NK-92 (cell line): Measurements from ENCODE around the gene TCEAL1.
"Not testable (repeated sequence)": the region's sequence is repeated elsewhere in the genome, so short reads cannot be mapped to it uniquely, and the experiment has no call there.

Experiments
- DNase-seq: peaks from one replicate; lab custom pipeline; 2025; ENCODE audit not compliant: unreplicated experiment; lab: John Stamatoyannopoulos, UW

Gene TCEAL1

GRCh38 chrX:103631145-103631544 is 2.4 kb downstream of the TCEAL1 start:
- no peak for DNase-seq

DNA sequence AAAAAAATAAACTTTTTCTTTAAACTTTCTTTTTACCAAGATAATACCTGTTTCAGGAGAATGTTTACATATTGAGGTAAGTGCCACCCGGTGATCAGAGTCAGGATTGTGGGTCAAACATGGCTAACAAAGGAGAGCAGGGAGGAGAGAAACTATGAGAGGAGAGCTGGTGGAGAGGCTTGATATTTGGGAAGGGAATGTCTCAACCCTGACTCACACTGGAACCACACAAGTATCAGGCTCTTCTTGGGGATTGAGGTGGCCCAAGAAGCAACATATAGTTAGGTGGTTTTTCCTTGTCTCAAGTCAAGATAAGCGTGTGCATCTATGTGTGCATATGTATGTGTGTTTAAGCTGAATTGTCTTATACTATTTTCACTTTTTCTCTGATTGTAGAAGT is 6.7 kb downstream of the TCEAL1 start:
- no peak for DNase-seq

GRCh38 chrX:103637604-103638338 is 9.0 kb downstream of the TCEAL1 start:
- no peak for DNase-seq

GRCh38 chrX:103638479-103639346 is 9.9 kb downstream of the TCEAL1 start:
- DNase-seq: not testable (repeated sequence)

DNA sequence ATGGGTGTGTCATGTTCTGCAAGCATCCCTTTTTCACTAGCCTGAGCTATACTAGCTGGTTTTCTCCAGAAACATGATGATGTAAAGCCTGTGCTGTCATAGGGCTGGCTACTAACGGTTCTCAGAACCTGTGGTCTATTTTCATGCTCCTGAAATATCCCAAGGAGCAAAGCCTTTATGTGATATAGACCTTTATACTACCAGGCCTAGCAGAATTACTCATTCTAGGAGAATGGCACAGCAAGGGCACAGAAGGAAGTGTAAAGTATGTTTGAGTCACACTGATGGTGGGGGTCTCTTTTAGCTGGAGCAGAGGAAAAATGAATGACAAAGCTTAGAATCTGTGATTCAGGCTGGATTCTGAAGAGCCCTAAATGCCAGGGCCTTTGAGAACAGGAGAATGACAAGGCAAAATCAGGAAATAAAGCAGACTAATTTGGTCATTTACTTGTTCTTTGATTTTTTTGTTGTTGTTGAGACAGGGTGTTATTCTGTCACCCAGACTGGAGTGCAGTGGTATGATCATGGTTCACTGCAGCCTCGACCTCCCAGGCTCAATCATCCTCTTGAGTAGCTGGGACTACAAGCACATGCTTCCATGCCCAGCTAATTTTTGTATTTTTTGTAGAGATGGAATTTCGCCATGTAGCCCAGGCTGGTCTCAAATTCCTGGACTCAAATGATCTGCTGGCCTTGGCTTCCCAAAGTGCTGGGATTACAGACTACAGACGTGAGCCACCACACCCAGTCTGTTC is 11.8 kb downstream of the TCEAL1 start:
- no peak for DNase-seq

DNA sequence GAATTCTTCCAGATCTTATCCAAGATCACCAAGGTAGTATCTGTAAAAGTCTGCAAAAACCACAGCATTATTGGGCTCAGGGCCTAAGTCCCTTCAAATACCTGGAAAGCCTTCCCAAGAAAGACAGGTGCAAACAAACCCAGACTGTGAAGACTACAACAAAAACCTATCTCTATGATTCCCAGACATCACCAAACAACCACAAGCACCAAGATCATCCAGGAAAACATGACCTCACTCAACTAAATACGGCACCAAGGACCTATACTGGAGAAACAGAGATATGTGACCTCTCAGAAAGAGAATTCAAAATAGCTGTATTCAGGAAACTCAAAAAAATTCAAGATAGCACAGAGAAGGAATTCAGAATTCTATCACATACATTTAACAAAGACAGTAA is 15.3 kb downstream of the TCEAL1 start:
- DNase-seq: no peak

DNA sequence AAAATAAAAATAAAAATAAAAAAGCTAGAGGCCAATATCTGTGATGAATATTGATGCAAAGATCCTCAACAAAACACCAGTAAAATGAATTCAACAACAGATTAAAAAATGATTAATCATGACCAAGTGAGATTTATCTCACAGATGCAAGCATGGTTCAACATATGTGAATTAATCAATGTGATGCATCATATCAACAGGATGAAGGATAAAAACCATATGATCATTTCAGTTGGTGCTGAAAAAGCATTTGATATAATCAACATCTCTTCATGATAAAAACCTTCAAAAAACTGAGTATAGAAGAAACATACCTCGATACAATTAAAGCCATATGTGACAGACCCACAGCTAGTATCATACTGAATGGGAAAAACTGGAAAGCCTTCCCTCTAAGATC is 18.9 kb downstream of the TCEAL1 start:
- DNase-seq: no peak

GRCh38 chrX:103651151-103651773 is 22.5 kb downstream of the TCEAL1 start:
- DNase-seq: no peak

DNA sequence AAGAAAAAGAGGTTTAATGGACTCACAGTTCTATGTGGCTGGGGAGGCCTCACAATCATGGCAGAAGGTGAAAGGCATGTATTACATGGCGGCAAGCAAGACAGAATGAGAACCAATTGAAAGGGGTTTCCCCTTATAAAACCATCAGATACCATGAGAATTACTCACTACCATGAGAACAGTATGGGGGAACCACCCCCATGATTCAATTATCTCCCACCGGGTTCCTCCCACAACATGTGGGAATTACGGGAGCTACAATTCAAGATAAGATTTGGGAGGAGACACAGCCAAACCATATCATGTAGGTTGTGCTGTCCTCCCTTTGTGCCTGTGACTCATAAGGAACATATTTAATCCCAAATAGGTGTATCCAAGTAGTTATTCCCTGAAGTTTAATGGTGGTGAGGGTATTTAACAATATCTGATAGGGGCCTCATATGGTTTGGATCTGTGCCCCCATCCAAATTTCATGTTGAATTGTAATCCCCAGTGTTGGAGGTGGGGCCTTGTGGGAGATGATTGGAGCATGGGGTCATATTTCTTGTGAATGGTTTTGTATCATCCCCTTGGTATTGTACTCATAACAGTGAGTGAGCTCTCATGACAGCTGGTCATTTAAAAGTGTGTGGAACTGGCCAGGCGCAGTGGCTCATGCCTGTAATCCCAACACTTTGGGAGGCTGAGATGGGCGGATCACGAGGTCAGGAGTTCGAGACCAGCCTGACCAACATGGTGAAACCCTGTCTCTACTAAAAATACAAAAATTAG is 26.6 kb downstream of the TCEAL1 start:
- not testable (repeated sequence) for DNase-seq

GRCh38 chrX:103656617-103657016 is 27.8 kb downstream of the TCEAL1 start:
- DNase-seq: no peak

DNA sequence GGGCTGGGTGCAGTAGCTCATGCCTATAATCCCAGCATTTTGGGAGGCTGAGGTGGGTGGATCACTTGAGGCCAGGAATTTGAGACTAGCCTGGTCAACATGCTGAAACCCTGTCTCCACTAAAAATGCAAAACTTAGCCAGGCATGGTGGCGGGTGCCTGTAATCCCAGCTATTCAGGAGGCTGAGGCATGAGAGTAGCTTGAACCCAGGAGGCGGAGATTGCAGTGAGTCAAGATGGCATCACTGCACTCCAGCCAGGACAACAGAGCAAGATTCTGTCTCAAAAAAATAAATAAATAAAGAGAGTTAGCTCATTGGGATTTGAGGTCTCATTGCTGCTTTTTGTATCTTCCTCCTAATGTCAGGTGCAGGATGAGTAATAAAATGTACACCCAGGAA is 28.3 kb downstream of the TCEAL1 start:
- not testable (repeated sequence) for DNase-seq

DNA sequence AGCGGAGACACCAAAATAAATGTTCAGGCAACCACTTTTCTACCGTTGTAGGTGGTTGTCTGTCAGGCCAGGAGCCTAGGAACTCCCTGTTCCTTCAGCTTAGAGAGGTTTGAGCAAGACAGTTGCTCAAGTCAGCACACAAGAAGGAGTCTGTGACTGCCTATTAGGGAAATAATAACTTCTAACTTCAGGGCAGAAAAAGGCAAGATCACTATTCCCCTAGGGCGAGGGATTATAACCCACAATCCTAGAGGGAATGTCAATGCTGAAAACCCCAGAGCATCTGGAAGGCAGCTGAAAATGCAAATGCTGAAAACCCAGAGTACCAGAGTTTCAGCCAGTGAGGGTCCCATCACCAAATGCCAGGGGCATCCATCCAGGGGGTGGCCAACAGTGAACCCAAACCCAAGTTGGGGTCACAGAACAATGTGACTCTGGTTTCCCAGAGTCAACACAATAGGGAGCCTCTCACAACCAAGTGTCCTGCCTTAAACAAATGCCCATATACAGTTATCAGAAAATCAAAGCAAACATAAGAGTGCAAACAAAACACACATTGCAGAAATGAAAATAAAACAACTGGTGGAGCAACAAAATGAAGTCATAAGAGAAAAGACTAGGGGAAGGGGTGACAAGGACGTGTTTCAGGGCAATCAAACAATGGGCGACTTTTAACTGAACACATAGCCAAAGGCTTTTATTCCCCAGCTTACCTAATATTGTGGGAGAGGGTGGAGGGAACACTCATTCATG is 30.1 kb downstream of the TCEAL1 start:
- DNase-seq: no peak

- not testable (repeated sequence) for DNase-seq
These were observed 30.7 kb downstream of the TCEAL1 start for GRCh38 chrX:103659460-103659859.

DNA sequence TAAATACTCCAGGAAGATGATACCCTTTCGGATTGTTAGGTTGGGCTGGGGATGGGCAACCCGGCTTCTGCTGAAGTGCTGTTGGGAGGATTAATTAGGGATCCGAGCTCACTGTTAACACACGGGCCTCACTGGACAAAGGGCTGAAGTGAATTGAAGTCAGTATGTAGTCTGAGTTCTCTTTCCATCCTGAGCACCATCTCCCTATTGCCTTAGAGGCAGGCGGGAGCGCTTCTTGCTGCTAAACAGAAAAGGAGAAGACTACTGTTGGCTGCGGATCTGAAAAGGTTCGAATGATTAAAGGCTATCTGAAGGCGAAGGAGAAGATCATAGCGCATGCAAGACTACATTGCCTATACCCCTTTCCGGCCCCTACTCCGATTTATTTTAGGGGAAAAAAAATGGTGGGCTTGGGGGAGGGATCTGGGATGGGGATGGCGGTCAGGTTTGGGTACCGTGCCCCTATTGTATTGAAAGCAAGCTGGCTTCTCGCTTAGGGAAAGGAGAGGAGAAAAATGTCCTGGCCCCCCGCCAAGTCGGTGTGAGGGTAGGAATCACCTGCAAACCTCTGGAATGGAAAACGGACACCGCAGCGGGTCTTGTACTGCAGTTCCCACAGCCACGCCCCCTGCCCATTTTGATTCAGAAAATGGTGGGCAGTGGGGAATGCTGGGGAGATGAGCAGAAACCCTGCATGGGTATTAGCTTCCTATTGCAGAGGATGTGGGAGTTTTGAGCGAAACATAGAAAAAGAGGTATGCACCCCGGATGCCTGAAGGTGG is 35.4 kb downstream of the TCEAL1 start:
- DNase-seq: no peak

GRCh38 chrX:103666202-103667107 is 37.7 kb downstream of the TCEAL1 start:
- DNase-seq: no peak

- DNase-seq: no peak
These were observed 41.0 kb downstream of the TCEAL1 start for GRCh38 chrX:103669745-103670144.

- no peak for DNase-seq
These were observed 46.0 kb downstream of the TCEAL1 start for GRCh38 chrX:103674531-103675454.
